CD14-positive monocyte (primary cell): ENCODE data around the gene E2F4. TPM values are rescaled to one million over a fixed set of nuclear protein-coding genes. Genes with fewer than 3 reads are reported as not detected.

Source experiments
- DNase-seq, 3 donors: peaks; one replicate each; pipeline ENCODE4 v3.0.0-alpha.2; 2011 to 2022
- H2AFZ ChIP-seq: 2 replicates; pipeline ENCODE4 v1.6.0; 2012; ENCODE audit warnings: mild to moderate bottlenecking, low read depth, low read length, inconsistent platforms; ENCODE audit not compliant: insufficient read depth, poor library complexity, severe bottlenecking
- H3K27ac ChIP-seq, 2 donors: 1 replicate in 1 of 2; 2 replicates in 1 of 2; pipeline ENCODE4 v1.5.1; 2012 to 2013; ENCODE audit warnings: low read length in 2 of 2, control low read depth in 1 of 2, inconsistent platforms in 1 of 2, low read depth in 1 of 2, mild to moderate bottlenecking in 1 of 2
- H3K27me3 ChIP-seq, 2 donors: one replicate each; pipeline versions ENCODE4 v1.6.0 to v1.6.1; 2011 to 2013; ENCODE audit warnings: low read length in 2 of 2; ENCODE audit not compliant: control insufficient read depth in 2 of 2, insufficient read depth in 2 of 2
- H3K36me3 ChIP-seq, 2 donors: replicated peaks in 1 of 2; 1 replicate in 1 of 2; 2 replicates in 1 of 2; pipeline versions ENCODE4 v1.5.1 to v1.6.1; 2012 to 2013; ENCODE audit warnings: low read length in 2 of 2, control low read depth in 1 of 2, inconsistent platforms in 1 of 2, mild to moderate bottlenecking in 1 of 2; ENCODE audit not compliant: insufficient read depth in 2 of 2, control insufficient read depth in 1 of 2
- H3K4me1 ChIP-seq, 2 donors: 1 replicate in 1 of 2; 2 replicates in 1 of 2; pipeline versions ENCODE4 v1.5.1 to v1.6.1; 2012 to 2013; ENCODE audit warnings: low read length in 2 of 2, control low read depth in 1 of 2, inconsistent platforms in 1 of 2, mild to moderate bottlenecking in 1 of 2, moderate library complexity in 1 of 2; ENCODE audit not compliant: insufficient read depth in 2 of 2, control insufficient read depth in 1 of 2
- H3K4me2 ChIP-seq: replicated peaks from 2 replicates; pipeline ENCODE3; 2012; ENCODE audit warnings: low read length, moderate library complexity, mild to moderate bottlenecking; ENCODE audit not compliant: poor library complexity, severe bottlenecking; ENCODE audit errors: extremely low read depth
- H3K4me3 ChIP-seq, 3 experiments: fragments of 200-600 bp in 1 of 3; sonication (generic) in 1 of 3; replicated peaks in 1 of 3; 1 replicate in 2 of 3; 2 replicates in 1 of 3; pipeline ENCODE4 v1.5.1; 2011 to 2013; ENCODE audit warnings: low read length in 3 of 3, mild to moderate bottlenecking in 3 of 3, control low read depth in 2 of 3, low read depth in 2 of 3, inconsistent platforms in 1 of 3, moderate library complexity in 1 of 3
- H3K79me2 ChIP-seq: 2 replicates; pipeline ENCODE4 v1.6.0; 2012; ENCODE audit warnings: mild to moderate bottlenecking, control low read depth, inconsistent platforms, low read length, moderate library complexity; ENCODE audit not compliant: insufficient read depth
- H3K9ac ChIP-seq: 2 replicates; pipeline ENCODE4 v1.6.0; 2017; ENCODE audit warnings: low read length, mild to moderate bottlenecking; ENCODE audit not compliant: insufficient read depth, poor library complexity, severe bottlenecking
- H3K9me3 ChIP-seq, 2 donors: replicated peaks in 1 of 2; 1 replicate in 1 of 2; 2 replicates in 1 of 2; pipeline versions ENCODE4 v1.5.1 to v1.6.1; 2012 to 2013; ENCODE audit warnings: low read length in 2 of 2, control low read depth in 1 of 2; ENCODE audit not compliant: control insufficient read depth in 1 of 2, insufficient read depth in 1 of 2
- H4K20me1 ChIP-seq: 2 replicates; pipeline ENCODE4 v1.6.0; 2012; ENCODE audit warnings: mild to moderate bottlenecking, low read length, control low read depth, moderate library complexity; ENCODE audit not compliant: insufficient read depth
- H3K27ac Mint-ChIP-seq, 7 donors: one replicate each; pipeline ENCODE4 v1.8.0; 2020; ENCODE audit warnings: mild to moderate bottlenecking in 7 of 7, mixed read lengths in 7 of 7, moderate library complexity in 6 of 7, inconsistent platforms in 2 of 7
- H3K27me3 Mint-ChIP-seq, 3 donors: one replicate each; pipeline ENCODE4 v1.8.0; 2021 to 2022; ENCODE audit warnings: low read depth in 3 of 3, mild to moderate bottlenecking in 3 of 3, mixed read lengths in 3 of 3, moderate library complexity in 3 of 3, inconsistent platforms in 1 of 3
- H3K36me3 Mint-ChIP-seq, 2 donors: one replicate each; pipeline ENCODE4 v1.8.0; 2020; ENCODE audit warnings: mixed read lengths in 2 of 2, inconsistent platforms in 1 of 2, mild to moderate bottlenecking in 1 of 2
- H3K4me1 Mint-ChIP-seq: one replicate; pipeline ENCODE4 v1.8.0; 2020; ENCODE audit warnings: mild to moderate bottlenecking, mixed read lengths
- H3K4me3 Mint-ChIP-seq, 2 donors: one replicate each; pipeline ENCODE4 v1.8.0; 2020; ENCODE audit warnings: mild to moderate bottlenecking in 2 of 2, mixed read lengths in 2 of 2, moderate library complexity in 1 of 2
- H3K9me3 Mint-ChIP-seq, 7 donors: one replicate each; pipeline ENCODE4 v1.8.0; 2020 to 2022; ENCODE audit warnings: mixed read lengths in 7 of 7, mild to moderate bottlenecking in 6 of 7, moderate library complexity in 6 of 7, inconsistent platforms in 2 of 7
- WGBS: methylation state at CpG from one replicate; pipeline ENCODE4 v1.1.5; 2013; ENCODE audit warnings: missing lambda C conversion rate; ENCODE audit not compliant: insufficient coverage; 5-methylcytosine and 5-hydroxymethylcytosine counted together
- intact Hi-C, 2 donors: fragments of 100-400 bp; cut with micrococcal nuclease; formaldehyde crosslinking; loops; one replicate each; pipeline versions ENCODE4 v1.15.0 to v1.15.1; 2023
- polyA plus RNA-seq, 3 donors: library from polyadenylated mRNA; depleted of rRNA in 1 of 3; unstranded in 2 of 3; stranded (reverse) in 1 of 3; fragments of 300-500 nt in 2 of 3; fragments of >200 nt in 1 of 3; fragmentation: Illumina TruSeq in 2 of 3; gene quantifications; 1 replicate in 2 of 3; 2 replicates in 1 of 3; pipeline ENCODE4 v1.2.3, GENCODE V29; 2012 to 2021
- small RNA-seq: library from RNA; depleted of rRNA; stranded (forward); fragments of <200 nt; gene quantifications from one replicate; pipeline ENCODE3, GENCODE V24; 2012; ENCODE audit warnings: low read depth; ENCODE audit not compliant: insufficient read length
- TF ChIP-seq, protein P1 (sequence below): fragments of 200-600 bp; IDR thresholded peaks from one replicate; pipeline ENCODE4 v1.8.0; 2022; ENCODE audit warnings: antibody characterized with exemption, mild to moderate bottlenecking

The E2F4 gene
- polyA plus RNA-seq, 3 donors, result 53.1 to 191 (median 61.5) TPM

DNA sequence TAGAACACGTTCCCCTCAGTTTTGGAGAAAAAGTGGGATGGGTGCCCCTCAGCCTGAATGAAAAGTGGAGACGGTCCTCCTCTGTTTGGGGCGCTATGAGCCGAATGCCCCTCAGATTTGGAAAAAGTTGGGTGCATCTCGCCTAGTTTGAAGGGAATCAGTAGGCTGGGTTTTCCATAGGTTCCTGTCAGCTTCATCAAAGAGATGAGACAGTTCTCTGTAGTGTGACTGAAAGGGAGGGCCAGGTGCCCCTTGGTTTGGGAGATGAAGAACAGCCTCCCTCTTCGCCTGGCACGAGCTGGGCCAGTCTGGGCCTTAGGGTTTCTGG, 56.1 kb downstream of the E2F4 start:
- Histone ChIP-seq H3K27me3 (peaks cover 24 to 32% of the 10 kb centered on the region in 2 donors), H3K9me3 (no peaks in the 10 kb centered on the region), H3K4me1 (peaks cover 49 to 55% of the 10 kb centered on the region in 2 donors), H4K20me1 (peaks cover 9% of the 10 kb centered on the region), H3K36me3 (no peaks in the 10 kb centered on the region), H3K79me2 (peaks cover 28% of the 10 kb centered on the region), H3K9ac (no peak overlapping the region), H2AFZ (peak overlapping the region; percentile 76), H3K4me3 (peak overlapping the region in 1 of 3 experiments; percentile 97), H3K27ac (no peak overlapping the region), H3K4me2 (peak overlapping the region; percentile 87)
- Mint-ChIP-seq H3K4me1 (peaks cover 51% of the 10 kb centered on the region), H3K27ac (peak overlapping the region in 5 of 7 donors; percentile 25 to 99 (median 68)), H3K36me3 (peaks cover 3 to 4% of the 10 kb centered on the region in 2 donors), H3K9me3 (peaks cover 0 to 9% (median 4%) of the 10 kb centered on the region in 7 donors), H3K4me3 (peak overlapping the region; percentile 92), H3K27me3 (peaks cover 22 to 44% (median 32%) of the 10 kb centered on the region in 3 donors)
- no peak for DNase-seq
- TF ChIP-seq, protein P1, sequence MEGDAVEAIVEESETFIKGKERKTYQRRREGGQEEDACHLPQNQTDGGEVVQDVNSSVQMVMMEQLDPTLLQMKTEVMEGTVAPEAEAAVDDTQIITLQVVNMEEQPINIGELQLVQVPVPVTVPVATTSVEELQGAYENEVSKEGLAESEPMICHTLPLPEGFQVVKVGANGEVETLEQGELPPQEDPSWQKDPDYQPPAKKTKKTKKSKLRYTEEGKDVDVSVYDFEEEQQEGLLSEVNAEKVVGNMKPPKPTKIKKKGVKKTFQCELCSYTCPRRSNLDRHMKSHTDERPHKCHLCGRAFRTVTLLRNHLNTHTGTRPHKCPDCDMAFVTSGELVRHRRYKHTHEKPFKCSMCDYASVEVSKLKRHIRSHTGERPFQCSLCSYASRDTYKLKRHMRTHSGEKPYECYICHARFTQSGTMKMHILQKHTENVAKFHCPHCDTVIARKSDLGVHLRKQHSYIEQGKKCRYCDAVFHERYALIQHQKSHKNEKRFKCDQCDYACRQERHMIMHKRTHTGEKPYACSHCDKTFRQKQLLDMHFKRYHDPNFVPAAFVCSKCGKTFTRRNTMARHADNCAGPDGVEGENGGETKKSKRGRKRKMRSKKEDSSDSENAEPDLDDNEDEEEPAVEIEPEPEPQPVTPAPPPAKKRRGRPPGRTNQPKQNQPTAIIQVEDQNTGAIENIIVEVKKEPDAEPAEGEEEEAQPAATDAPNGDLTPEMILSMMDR, result no peak
- WGBS, result 4% methylated on average over 7 of the region's 7 CpGs
- intact Hi-C loops, result loop anchor here in 1 of 2 donors (10.0 kb wide), 3 partner anchors 227 to 553 kb away; partner anchors contain the start of genes CMTM4 and CTCF

Small RNA genes lying within 50 kb of the gene (small RNA-seq; reads per million reads assigned to genes)
- 7.3 reads per million, percentile 65 among the genes with 10 or more reads in this experiment for gene MIR328

Other genes starting within 250 kb of the E2F4 start
- gene CES3, start 230.9 kb upstream of the E2F4 start, polyA plus RNA-seq, result under 1 TPM in 1 of 3 donors, not detected in 2; 0.48 TPM
- 10 to 100 TPM in 1 of 3 donors, 1 to 10 TPM in 2; 3.3 to 47.6 (median 4.1) TPM for gene CES4A, start 203.6 kb upstream of the E2F4 start, polyA plus RNA-seq
- gene CBFB, start 163.0 kb upstream of the E2F4 start, polyA plus RNA-seq, result 10 to 100 TPM; 28.3 to 45.4 (median 29.5) TPM
- gene PHAF1, start 82.2 kb upstream of the E2F4 start, polyA plus RNA-seq, result 10 to 100 TPM; 18.8 to 68.2 (median 26.5) TPM
- gene B3GNT9, start 41.2 kb upstream of the E2F4 start, polyA plus RNA-seq, result under 1 TPM; 0.10 to 0.67 (median 0.20) TPM
- 10 to 100 TPM; 26.0 to 46.2 (median 35.8) TPM for gene TRADD, start 32.2 kb upstream of the E2F4 start, polyA plus RNA-seq
- gene FBXL8, start 32.2 kb upstream of the E2F4 start, polyA plus RNA-seq, result 10 to 100 TPM in 1 of 3 donors, 1 to 10 TPM in 2; 3.2 to 27.7 (median 5.2) TPM
- gene HSF4, start 27.4 kb upstream of the E2F4 start, polyA plus RNA-seq, result 10 to 100 TPM in 1 of 3 donors, not detected in 2; 53.4 TPM
- gene NOL3, start 21.6 kb upstream of the E2F4 start, polyA plus RNA-seq, result 10 to 100 TPM in 1 of 3 donors, 1 to 10 TPM in 2; 2.7 to 17.0 (median 3.8) TPM
- gene MATCAP1, start 8.2 kb upstream of the E2F4 start, polyA plus RNA-seq, result 10 to 100 TPM in 1 of 3 donors, under 1 TPM in 2; 0.58 to 43.3 (median 0.99) TPM
- gene EXOC3L1, start 2.0 kb upstream of the E2F4 start, polyA plus RNA-seq, result 1 to 10 TPM; 2.8 to 3.7 (median 3.0) TPM
- gene ELMO3, start 7.0 kb downstream of the E2F4 start, polyA plus RNA-seq, result 1 to 10 TPM in 1 of 3 donors, under 1 TPM in 1, not detected in 1; 0.15 to 7.0 TPM
- 100 to 1,000 TPM in 2 of 3 donors, 10 to 100 TPM in 1; 45.4 to 130 (median 117) TPM for gene TMEM208, start 35.0 kb downstream of the E2F4 start, polyA plus RNA-seq
- 100 to 1,000 TPM in 1 of 3 donors, 1 to 10 TPM in 2; 5.1 to 152 (median 5.5) TPM for gene FHOD1, start 55.3 kb downstream of the E2F4 start, polyA plus RNA-seq
- 1 to 10 TPM in 1 of 3 donors, not detected in 2; 1.0 TPM for gene SLC9A5, start 56.8 kb downstream of the E2F4 start, polyA plus RNA-seq
- 1 to 10 TPM in 2 of 3 donors, under 1 TPM in 1; 0.79 to 3.2 (median 3.0) TPM for gene PLEKHG4, start 87.4 kb downstream of the E2F4 start, polyA plus RNA-seq
- gene KCTD19, start 134.6 kb downstream of the E2F4 start, polyA plus RNA-seq, result not detected
- 1 to 10 TPM in 2 of 3 donors, under 1 TPM in 1; 0.65 to 3.2 (median 1.8) TPM for gene LRRC36, start 134.7 kb downstream of the E2F4 start, polyA plus RNA-seq
- gene TPPP3, start 201.3 kb downstream of the E2F4 start, polyA plus RNA-seq, result 100 to 1,000 TPM in 1 of 3 donors, 10 to 100 TPM in 2; 63.1 to 123 (median 78.6) TPM
- gene ZDHHC1, start 224.3 kb downstream of the E2F4 start, polyA plus RNA-seq, result 10 to 100 TPM in 1 of 3 donors, 1 to 10 TPM in 2; 3.3 to 14.2 (median 6.0) TPM
- gene HSD11B2, start 239.0 kb downstream of the E2F4 start, polyA plus RNA-seq, result not detected